ENCODE measurements around the gene TM7SF2. TPM values are rescaled to one million over a fixed set of nuclear protein-coding genes. Genes with fewer than 3 reads are reported as not detected.

The TM7SF2 gene
- 13.1 TPM for polyA plus RNA-seq (ENCODE audit: insufficient read length)

DNA sequence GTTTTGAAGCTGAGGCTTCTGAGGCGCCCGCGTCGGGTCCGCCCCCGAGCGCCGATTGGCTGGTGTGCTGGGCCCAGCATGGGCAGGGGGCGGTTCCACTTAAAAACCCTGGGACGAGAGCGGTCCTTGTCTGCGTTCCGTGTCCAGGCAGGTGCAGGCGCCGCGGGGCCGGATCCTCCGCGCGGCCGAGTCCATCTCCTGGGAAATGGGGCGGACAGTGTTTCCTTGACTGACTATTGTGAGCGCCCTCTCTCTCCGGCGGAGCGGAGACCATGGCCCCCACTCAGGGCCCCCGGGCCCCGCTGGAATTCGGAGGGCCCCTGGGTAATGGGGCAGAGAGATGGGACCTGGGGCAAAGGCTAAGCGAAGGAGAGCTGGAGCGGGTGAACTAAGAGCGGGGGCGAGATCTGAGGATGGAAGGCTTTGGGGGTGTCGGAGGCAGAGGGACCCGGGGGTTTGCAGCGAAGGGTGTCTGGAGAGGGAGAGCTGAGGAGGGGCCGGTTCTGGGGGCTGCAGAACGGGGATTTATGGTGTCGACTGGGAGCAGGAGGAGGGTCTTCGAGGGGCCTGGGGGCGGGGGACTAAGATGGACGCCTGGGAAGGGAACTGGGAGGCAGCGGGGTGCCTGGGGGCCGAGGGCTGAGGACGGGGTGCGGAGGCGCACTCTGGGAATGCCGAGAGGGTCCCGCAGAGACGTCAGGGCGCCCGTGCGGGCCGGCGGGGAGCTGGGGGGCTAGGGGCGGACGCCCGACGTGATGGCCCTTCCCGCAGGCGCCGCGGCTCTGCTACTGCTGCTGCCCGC, at the start of gene TM7SF2:
TM7SF2 (plus strand) TSS at position 129 of the 802 bp plus-strand sequence; CDS start at position 273, 144 bp downstream.
- DNase-seq, result peak; percentile 91

DNA sequence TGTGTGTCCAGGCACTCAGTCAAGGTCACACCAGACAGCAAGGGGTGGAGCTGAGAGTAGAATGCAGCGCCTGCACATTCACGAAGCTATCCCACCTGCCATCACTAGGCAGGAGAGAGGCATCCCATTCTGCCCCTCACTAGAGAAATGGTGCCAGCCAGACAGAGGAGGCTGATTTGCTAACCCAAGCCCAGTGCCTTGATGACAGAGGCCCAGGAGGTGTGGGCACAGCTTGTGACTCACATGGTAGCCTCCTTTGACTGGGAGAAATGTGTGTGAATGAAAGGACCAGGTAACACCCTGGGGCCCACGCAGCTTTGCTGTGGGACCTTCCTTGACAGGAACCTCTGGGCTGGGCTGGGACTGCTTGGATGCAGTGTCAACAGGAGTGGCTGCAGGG, 48.1 kb upstream of the TM7SF2 start:
- no peak for DNase-seq

DNA sequence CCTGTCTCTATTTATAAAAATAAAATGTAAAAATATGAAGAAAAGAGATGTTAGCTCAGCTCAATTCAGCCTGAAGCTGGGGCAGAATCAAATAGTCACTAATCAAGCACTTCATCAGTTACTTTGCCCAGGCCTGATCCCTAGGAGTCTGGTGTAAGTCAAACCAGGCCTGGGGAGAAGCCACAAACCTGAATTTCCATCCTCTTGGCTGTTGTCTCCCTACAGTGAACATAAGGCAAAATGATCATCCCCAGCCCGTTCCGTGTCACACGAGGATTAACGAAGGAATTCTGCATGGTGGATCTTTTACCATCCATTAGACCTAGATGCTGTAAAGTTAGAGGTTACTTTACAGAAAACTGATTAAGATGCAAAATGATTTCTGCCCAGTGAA, 46.8 kb upstream of the TM7SF2 start:
- no peak for DNase-seq

DNA sequence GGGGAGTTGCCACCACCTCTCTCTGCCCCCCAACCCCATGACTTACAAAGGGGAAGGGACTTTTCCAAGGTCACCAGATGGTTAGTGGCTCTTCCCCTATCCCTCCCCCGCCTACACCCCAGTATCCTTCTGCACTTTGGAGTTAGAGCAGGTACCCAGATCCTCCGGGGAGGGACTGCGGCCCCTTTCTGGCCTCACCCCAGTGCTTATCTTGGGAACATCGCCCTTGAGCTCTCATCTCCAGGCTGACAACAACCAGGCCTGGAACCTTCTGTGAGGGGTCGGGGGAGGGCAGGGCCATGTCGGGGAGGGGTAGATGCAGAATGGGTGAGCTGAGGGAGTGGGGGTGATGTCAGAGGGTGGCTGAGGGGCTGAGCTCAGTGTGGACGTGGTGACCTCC, 45.8 kb upstream of the TM7SF2 start:
- no peak for DNase-seq

GRCh38 chr11:65066315-65066714, 45.4 kb upstream of the TM7SF2 start:
- DNase-seq, result no peak

GRCh38 chr11:65066805-65067291, 44.8 kb upstream of the TM7SF2 start:
- no peak for DNase-seq

DNA sequence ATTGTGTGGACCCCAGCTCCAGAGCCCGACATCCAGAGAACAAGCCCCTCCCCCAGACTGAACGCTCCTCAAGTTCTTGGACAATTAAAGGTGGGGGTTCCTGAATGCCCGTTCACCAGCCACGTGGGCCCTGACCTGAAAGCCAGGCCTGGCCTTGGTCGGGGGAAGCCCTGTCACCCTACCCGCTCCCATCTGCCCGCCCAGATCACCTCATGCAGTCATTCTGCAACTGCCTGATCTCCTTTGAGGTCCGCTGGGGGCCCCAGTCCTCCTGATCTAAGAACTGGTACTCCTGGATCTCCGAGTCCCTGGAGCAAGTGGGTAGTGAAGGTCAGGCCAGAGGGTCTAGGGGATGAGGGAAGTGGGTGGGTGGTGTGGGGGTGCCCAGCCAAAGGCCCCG, 44.2 kb upstream of the TM7SF2 start:
- DNase-seq, result no peak

DNA sequence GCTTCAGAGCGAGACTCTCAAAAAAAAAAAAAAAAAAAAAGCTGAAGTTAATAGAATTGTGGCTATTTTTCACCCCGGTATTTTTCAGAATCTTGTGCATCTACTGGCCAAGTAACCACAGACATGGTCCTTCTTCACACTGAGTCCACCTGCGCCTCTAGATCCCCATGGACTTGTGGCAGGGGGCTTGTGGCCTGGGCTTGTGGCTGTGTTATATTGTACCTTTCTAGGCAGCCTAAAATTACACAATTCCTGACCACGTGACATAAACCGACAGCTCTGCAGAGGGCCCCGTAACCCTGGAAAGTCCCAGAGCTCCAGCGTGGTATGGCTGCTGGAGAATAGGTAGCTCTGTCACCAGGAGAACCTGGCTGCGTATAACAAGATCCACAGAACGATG, 42.5 kb upstream of the TM7SF2 start:
- DNase-seq, result no peak

- DNase-seq, result no peak
These were observed 39.6 kb upstream of the TM7SF2 start for GRCh38 chr11:65071907-65072630.

GRCh38 chr11:65072631-65072966, 39.1 kb upstream of the TM7SF2 start:
- DNase-seq, result no peak

- DNase-seq, result no peak
These were observed 34.2 kb upstream of the TM7SF2 start for GRCh38 chr11:65077451-65077850.

DNA sequence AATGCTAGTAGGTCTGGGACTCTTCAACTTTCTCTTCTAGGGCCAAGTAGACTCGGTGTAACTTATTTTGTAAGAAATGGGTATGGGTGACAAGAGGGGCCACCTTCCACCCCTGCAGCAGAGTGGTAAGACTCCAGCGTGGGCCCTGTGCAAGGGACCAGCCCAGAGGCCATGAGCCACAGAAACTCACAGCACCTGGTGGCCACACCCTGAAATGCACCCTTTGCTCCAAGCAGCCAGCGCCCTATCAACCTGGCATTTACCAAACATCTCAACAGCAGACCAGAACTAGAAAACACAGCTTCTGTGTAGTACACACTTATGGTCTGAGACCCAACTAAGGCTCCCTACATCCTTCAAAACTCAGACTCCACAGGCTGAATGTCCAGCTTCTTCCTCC, 33.5 kb upstream of the TM7SF2 start:
- DNase-seq, result no peak

DNA sequence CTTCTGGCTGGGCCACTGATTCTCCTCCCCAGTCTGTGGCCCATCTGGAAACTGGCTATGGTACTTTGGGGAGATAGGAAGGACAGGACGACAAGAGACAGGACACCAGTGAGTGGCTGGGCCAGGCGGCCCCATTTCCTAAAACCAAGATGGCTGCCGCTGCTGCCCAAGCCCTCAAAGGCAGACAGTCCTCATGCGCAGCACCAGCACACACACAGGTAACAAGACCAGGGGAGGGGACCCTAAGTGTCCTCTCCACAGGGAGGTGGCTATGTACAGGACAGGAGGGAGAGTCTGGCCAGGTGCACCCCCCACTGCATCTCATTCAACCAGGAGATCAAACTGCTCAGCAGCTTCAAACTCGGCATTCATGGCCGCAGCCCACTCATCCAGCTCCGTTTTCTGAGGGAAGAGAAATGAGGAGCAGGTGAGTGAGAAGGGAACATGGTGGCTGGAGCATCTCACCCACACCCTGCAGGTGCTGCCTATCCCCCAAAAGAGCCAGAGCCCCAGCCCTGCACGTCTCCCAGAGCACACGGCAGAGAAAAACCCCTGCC, 32.8 kb upstream of the TM7SF2 start:
- no peak for DNase-seq

DNA sequence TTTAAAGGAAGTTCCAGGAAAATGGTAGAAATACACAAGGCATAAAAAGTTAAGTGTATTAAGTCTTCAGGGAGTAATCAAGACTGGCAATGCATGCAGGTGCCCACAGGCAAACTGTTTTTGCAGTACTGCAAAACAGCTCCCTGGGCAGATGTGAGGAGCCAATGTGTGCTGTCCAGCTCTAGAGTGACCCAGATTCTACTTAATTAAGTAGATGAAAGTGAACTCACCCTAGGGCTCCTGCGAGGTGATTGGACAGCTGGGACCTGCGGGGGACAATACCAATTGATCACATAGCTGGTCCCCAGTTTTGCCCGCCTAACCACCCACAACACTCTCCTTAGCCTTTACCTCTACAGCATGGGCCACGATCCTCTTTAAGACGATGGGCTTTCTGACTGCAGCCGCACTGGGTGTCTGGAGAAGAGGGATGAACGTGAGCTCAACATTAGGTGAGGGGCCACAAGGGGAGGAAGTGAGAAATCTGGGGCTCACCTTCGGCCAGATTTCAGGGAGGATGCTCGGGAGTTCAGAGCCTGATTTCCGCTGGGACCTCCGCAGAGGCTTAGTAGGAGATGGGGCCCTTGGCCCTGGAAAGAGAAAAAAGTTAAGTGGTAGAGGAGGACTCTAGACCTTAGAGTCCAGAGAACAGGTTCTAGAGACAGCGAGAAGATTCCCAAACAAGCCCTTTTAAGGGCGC, 28.4 kb upstream of the TM7SF2 start:
- no peak for DNase-seq

DNA sequence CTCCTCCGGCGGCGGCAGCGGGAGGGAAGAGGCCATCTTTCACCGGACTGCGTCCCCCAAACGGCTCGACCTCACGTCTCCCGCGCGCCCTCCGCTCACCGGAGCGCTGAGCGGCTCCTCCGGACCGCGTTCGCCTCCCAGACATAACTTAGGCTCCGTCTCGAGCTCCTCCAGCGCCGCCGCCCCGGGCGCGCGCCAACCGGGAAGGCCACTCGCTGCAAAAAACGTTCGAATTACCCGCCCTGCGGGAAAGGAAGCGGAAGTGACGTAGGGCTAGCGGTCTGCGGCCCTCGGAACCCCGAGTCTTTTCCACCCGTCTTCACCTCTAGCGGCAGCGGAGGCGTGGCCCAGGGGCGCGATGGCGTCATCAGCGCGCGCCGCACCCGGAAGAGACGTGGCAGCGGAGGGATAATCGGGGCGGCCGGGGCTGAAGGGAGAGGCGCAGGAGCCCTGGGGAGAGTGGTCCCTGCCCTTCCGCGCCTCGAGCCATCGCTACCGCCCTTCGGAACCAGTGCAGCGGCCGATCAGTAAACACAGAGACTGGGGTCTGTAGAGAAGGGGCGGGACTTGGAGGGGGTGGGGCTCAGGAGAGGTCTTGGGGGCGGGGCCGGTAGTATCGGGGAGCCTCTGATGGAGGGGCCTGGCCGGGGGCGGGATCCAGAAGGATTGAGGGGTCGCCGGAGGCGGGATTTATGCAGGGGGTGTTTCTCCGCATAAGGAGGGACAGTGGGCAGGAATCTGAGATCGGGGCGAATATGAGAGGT, 27.7 kb upstream of the TM7SF2 start, which contains the start of the genes CDCA5 and ZFPL1:
CDCA5 (minus strand) TSS at position 207 of the 764 bp plus-strand sequence; CDS start at position 145, 62 bp downstream.
ZFPL1 (plus strand) TSS at position 389 of the 764 bp plus-strand sequence. CDS start 477 bp downstream, outside the sequence.
- peak; percentile 96 for DNase-seq

GRCh38 chr11:65084598-65085375, 26.9 kb upstream of the TM7SF2 start:
- DNase-seq, result no peak

- no peak for DNase-seq
These were observed 26.2 kb upstream of the TM7SF2 start for GRCh38 chr11:65085446-65085845.

GRCh38 chr11:65086809-65087208, 24.9 kb upstream of the TM7SF2 start:
- DNase-seq, result no peak

DNA sequence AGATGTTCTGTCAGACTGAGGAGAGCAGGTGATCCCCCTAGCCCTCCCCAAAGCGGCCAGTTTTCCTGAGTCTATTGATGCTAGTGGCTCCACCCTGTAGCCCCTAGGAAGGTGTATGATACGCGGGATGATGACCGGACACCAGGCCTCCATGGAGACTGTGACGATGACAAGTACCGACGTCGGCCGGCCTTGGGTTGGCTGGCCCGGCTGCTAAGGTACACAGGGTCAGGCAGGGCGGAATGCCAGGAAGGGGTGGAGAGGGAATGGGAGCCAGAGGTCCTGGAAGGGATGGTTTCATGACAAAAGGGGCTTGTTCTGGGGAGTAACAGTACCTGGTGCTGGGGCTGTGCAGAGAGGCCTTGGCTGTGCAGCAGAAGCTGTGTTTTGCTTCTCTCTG, 24.5 kb upstream of the TM7SF2 start:
- no peak for DNase-seq

DNA sequence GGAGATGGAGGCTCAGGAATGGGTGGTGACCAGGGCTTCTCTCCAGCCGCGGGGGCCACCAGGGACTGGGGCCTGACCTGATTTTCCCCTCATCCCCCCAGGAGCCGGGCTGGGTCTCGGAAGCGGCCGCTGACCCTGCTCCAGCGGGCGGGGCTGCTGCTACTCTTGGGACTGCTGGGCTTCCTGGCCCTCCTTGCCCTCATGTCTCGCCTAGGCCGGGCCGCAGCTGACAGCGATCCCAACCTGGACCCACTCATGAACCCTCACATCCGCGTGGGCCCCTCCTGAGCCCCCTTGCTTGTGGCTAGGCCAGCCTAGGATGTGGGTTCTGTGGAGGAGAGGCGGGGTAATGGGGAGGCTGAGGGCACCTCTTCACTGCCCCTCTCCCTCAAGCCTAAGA, 23.8 kb upstream of the TM7SF2 start:
- DNase-seq, result no peak

GRCh38 chr11:65089621-65090020, 22.1 kb upstream of the TM7SF2 start:
- no peak for DNase-seq
